CD4-positive, alpha-beta T cell treated with Interleukin-21 for 1 hour (primary cell): Measurements from ENCODE around the gene MYO6.
A peak's percentile ranks its signal among the peaks of the same experiment; 100 is the strongest.
"Not testable (repeated sequence)": the region's sequence is repeated elsewhere in the genome, so short reads cannot be mapped to it uniquely, and the experiment has no call there.

ENCODE experiments used
- DNase-seq: peaks from one replicate; pipeline ENCODE4 v3.0.0-alpha.2; 2020

The MYO6 gene

GRCh38 chr6:75893776-75894152 is 144.7 kb downstream of the MYO6 start:
- no peak for DNase-seq

GRCh38 chr6:75896526-75896925 is 147.5 kb downstream of the MYO6 start:
- no peak for DNase-seq

- DNase-seq: not testable (repeated sequence)
Observed at GRCh38 chr6:75900216-75900615, 151.2 kb downstream of the MYO6 start.

- DNase-seq: not testable (repeated sequence)
Observed at GRCh38 chr6:75905129-75905528, 156.1 kb downstream of the MYO6 start.

GRCh38 chr6:75906871-75907270 is 157.8 kb downstream of the MYO6 start:
- no peak for DNase-seq

- DNase-seq: no peak
Observed at GRCh38 chr6:75907444-75907843, 158.4 kb downstream of the MYO6 start.

GRCh38 chr6:75913040-75913439 is 164.0 kb downstream of the MYO6 start:
- no peak for DNase-seq

GRCh38 chr6:75922226-75922625 is 173.2 kb downstream of the MYO6 start:
- DNase-seq: no peak

- no peak for DNase-seq
Observed at GRCh38 chr6:75926293-75927168, 177.5 kb downstream of the MYO6 start.

- DNase-seq: no peak
Observed at GRCh38 chr6:75931011-75931680, 182.1 kb downstream of the MYO6 start.

GRCh38 chr6:75932067-75932466 is 183.0 kb downstream of the MYO6 start:
- DNase-seq: no peak

- DNase-seq: no peak
Observed at GRCh38 chr6:75933387-75933975, 184.4 kb downstream of the MYO6 start.

GRCh38 chr6:75934643-75935472 is 185.8 kb downstream of the MYO6 start:
- peak; percentile 42 for DNase-seq

- no peak for DNase-seq
Observed at GRCh38 chr6:75935473-75935793, 186.4 kb downstream of the MYO6 start.

GRCh38 chr6:75936682-75937081 is 187.6 kb downstream of the MYO6 start:
- no peak for DNase-seq

GRCh38 chr6:75937846-75938245 is 188.8 kb downstream of the MYO6 start:
- no peak for DNase-seq

GRCh38 chr6:75940564-75940963 is 191.5 kb downstream of the MYO6 start:
- no peak for DNase-seq

GRCh38 chr6:75941509-75941908 is 192.5 kb downstream of the MYO6 start:
- DNase-seq: no peak

- no peak for DNase-seq
Observed at GRCh38 chr6:75943381-75943780, 194.3 kb downstream of the MYO6 start.

GRCh38 chr6:75946146-75946831 is 197.2 kb downstream of the MYO6 start:
- no peak for DNase-seq

GRCh38 chr6:75947935-75948334 is 198.9 kb downstream of the MYO6 start:
- DNase-seq: no peak

- DNase-seq: no peak
Observed at GRCh38 chr6:75952128-75952527, 203.1 kb downstream of the MYO6 start.

- no peak for DNase-seq
Observed at GRCh38 chr6:75963569-75963968, 214.5 kb downstream of the MYO6 start.
